Breast epithelium (tissue), 4 donors: Measurements from ENCODE around the gene CARD9. TPM values are rescaled to one million over a fixed set of nuclear protein-coding genes. Genes with fewer than 3 reads are reported as not detected.
A peak's percentile ranks its signal among the peaks of the same experiment; 100 is the strongest.
"Not testable (repeated sequence)": the region's sequence is repeated elsewhere in the genome, so short reads cannot be mapped to it uniquely, and the experiment has no call there.

ENCODE experiments used
- DNase-seq, 2 donors: peaks; one replicate each; pipeline ENCODE4 v3.0.0-alpha.2; 2019; ENCODE audit warnings: low spot score in 2 of 2
- H3K27ac ChIP-seq, 2 donors: fragments of 200-600 bp; sonication (generic) in 1 of 2; one replicate each; pipeline ENCODE4 v1.5.1; 2016 to 2019; ENCODE audit warnings: mild to moderate bottlenecking in 1 of 2
- H3K27me3 ChIP-seq, 2 donors: fragments of 200-600 bp; sonication (generic) in 1 of 2; one replicate each; pipeline versions ENCODE4 v1.5.1 to v1.6.0; 2017 to 2019; ENCODE audit warnings: control low read depth in 1 of 2, mild to moderate bottlenecking in 1 of 2
- H3K36me3 ChIP-seq: fragments of 200-600 bp; one replicate; pipeline ENCODE4 v1.5.1; 2019
- H3K4me1 ChIP-seq, 2 donors: fragments of 200-600 bp; sonication (generic); one replicate each; pipeline ENCODE4 v1.5.1; 2016 to 2019; ENCODE audit warnings: control low read depth in 1 of 2
- H3K4me3 ChIP-seq, 3 donors: fragments of 200-600 bp; sonication (generic); 1 replicate in 2 of 3; 2 replicates in 1 of 3; pipeline ENCODE4 v1.5.1; 2016 to 2019; ENCODE audit warnings: mild to moderate bottlenecking in 3 of 3, moderate library complexity in 2 of 3
- H3K9me3 ChIP-seq, 2 donors: fragments of 200-600 bp; sonication (generic) in 1 of 2; one replicate each; pipeline ENCODE4 v1.5.1; 2016 to 2019; ENCODE audit warnings: control low read depth in 1 of 2
- CTCF ChIP-seq, 3 donors: fragments of 450-650 bp; IDR thresholded peaks; one replicate each; pipeline ENCODE4 v1.5.1; 2016 to 2017; ENCODE audit warnings: antibody characterized with exemption in 3 of 3, mild to moderate bottlenecking in 3 of 3, moderate library complexity in 3 of 3
- POLR2A ChIP-seq: fragments of 450-650 bp; IDR thresholded peaks from one replicate; pipeline ENCODE4 v1.6.1; 2016; ENCODE audit warnings: antibody characterized with exemption, mild to moderate bottlenecking, moderate library complexity
- POLR2AphosphoS5 ChIP-seq, 3 donors: sonication (generic); formaldehyde crosslinking; IDR thresholded peaks; one replicate each; pipeline ENCODE4 v1.6.1; 2017; ENCODE audit warnings: antibody characterized with exemption in 3 of 3
- intact Hi-C: fragments of 100-400 bp; cut with DNase I; formaldehyde crosslinking; loops from one replicate; pipeline ENCODE4 v1.15.1; 2023; ENCODE audit warnings: low total_unique reads
- total RNA-seq, 3 donors: library from RNA; depleted of rRNA; stranded (reverse); fragments of >200 nt; gene quantifications; one replicate each; pipeline ENCODE4 v1.1.0, GENCODE V29; 2016

Gene CARD9
- total RNA-seq, 3 donors from 2014 or later, result 3.0 to 7.6 (median 3.3) TPM

DNA sequence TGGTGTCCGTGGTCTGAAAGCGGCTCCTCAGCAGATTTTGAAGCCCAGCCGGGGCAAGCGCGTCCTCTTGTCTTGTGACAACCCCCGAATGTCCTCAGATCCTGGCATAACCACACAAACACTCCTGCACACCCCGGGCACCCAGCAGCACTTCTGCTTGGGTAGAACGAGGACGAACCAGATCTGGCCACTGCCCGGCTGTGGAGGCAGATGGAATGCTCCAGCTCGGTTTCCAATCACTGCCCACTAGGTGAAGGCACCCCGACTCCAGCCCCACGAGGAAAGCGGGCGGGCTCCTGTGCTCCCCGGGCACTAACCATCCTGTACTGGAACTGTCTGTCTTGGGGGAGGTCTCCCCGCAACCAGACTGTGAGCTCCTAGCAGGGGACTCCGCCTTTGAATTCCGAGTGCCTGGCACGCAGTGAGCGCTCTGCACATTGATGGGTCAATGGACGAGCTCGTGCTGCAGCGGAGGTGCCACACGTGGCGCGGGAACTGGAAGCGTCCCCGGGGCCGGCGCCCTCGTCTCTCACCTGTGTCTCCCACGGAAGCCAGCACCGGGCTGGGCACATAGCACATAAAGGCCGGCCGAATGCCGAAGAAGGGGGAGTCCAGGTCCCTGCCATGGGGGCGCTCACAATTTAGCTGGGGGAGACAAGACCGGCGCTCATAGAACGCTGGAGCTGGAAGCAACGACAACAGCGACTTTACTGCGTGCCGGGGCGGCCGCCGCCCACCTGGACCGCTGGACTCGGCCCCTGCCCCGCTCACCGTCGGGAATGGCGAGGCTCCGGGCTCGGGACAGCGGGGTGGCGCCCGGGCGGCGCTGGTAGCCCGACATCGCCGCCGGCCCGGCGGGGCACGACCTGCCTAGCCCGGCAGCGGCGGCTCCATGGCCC lies 36.3 kb upstream of the CARD9 start:
- DNase-seq, result peak in 1 of 2 donors; percentile 32
- H3K27me3 ChIP-seq, result no peaks in the 10 kb centered on the region
- H3K27ac ChIP-seq, result peak overlapping the region in 1 of 2 donors; percentile 90
- H3K4me3 ChIP-seq, result peak overlapping the region; percentile 92 to 100 (median 94)
- peaks cover 0 to 23% of the 10 kb centered on the region in 2 donors for H3K4me1 ChIP-seq
- intact Hi-C loops, result no loop called here
- H3K9me3 ChIP-seq, result no peaks in the 10 kb centered on the region
- no peak for TF ChIP-seq POLR2AphosphoS5 (IDR thresholded peaks at IDR 0.05)
- TF ChIP-seq POLR2A, result no peak
- no peak for TF ChIP-seq CTCF (IDR thresholded peaks at IDR 0.05)
- H3K36me3 ChIP-seq, result no peaks in the 10 kb centered on the region

- no peak for DNase-seq
- Histone ChIP-seq H3K4me3 (no peak overlapping the region), H3K9me3 (no peaks in the 10 kb centered on the region), H3K4me1 (peaks cover 0 to 23% of the 10 kb centered on the region in 2 donors), H3K27me3 (no peaks in the 10 kb centered on the region), H3K27ac (no peak overlapping the region), H3K36me3 (no peaks in the 10 kb centered on the region)
- TF ChIP-seq POLR2A (no peak), CTCF (IDR thresholded peaks at IDR 0.05) (no peak), POLR2AphosphoS5 (IDR thresholded peaks at IDR 0.05) (no peak)
- intact Hi-C loops, result no loop called here
Observed at GRCh38 chr9:136407911-136408310, 34.4 kb upstream of the CARD9 start.

DNA sequence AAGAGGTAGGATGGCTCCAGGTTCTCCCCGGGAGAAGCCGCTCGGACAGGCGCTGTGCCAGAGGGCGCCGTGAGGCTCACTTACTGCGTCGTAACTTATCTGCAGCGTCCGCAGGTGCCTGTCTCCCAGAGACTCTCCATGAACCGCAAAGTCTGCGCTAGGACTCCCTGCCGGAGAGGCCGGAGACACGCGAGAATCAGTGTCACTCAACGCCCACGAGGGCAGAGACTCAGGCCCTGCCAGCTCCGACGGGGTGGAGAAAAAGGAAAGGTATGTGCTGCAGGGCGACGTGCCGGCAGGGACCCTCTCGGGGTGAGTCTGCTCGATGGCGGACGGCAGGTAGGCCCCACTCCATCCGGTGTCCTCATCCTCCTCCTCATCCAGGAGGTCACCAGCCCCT lies 33.6 kb upstream of the CARD9 start:
- H3K27ac ChIP-seq, intact Hi-C loops, H3K9me3 ChIP-seq, H3K36me3 ChIP-seq, H3K27me3 ChIP-seq, DNase-seq, H3K4me3 ChIP-seq: not testable (repeated sequence)
- H3K4me1 ChIP-seq, result peaks cover 0 to 22% of the 10 kb centered on the region in 2 donors

DNA sequence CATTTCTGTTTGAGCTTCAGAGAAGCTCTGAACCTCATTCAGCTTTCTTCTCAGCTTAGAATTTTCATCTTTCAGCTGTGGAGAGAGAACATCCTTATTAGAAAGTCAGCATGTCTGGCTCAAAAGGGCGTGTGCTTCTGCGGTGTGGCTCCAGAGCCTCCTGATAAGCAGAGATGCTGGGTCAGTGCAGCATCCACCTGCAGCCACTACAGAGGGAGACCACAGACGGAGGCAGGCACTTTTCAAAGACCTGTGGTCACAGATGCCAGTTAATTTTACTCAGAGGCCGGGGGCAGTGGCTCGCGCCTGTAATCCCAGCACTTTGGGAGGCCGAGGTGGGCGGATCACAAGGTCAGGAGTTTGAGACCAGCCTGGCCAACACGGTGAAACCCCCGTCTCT lies 32.4 kb upstream of the CARD9 start:
- H3K27ac ChIP-seq, intact Hi-C loops, H3K36me3 ChIP-seq, H3K9me3 ChIP-seq, H3K27me3 ChIP-seq, DNase-seq, H3K4me3 ChIP-seq: not testable (repeated sequence)
- H3K4me1 ChIP-seq, result peaks cover 0 to 10% of the 10 kb centered on the region in 2 donors

- no peak for TF ChIP-seq POLR2A
- TF ChIP-seq CTCF (IDR thresholded peaks at IDR 0.05), result no peak
- TF ChIP-seq POLR2AphosphoS5 (IDR thresholded peaks at IDR 0.05), result no peak
- Histone ChIP-seq H3K27me3 (no peaks in the 10 kb centered on the region), H3K36me3 (no peaks in the 10 kb centered on the region), H3K9me3 (no peaks in the 10 kb centered on the region), H3K27ac (no peak overlapping the region), H3K4me1 (peaks cover 0 to 13% of the 10 kb centered on the region in 2 donors), H3K4me3 (no peak overlapping the region)
- DNase-seq, result no peak
- intact Hi-C loops, result no loop called here
Observed at GRCh38 chr9:136405481-136405880, 32.0 kb upstream of the CARD9 start.

DNA sequence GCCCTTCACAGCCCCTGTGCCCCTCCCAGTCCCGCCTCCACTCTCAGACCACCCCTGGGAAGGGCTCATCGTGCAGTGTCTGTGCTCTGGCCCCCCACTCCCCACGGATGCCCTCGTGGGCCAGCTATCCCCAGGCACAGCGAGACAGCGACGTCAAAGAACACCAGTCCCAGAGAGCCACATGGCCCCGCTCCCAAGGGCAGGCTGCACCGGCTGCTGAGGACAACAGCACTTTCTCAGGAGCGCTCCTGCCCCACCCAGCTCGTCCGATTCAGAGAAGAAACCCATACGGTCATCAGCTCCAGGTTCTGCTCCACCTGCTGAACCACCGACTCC lies 31.3 kb upstream of the CARD9 start:
- Histone ChIP-seq H3K36me3 (no peaks in the 10 kb centered on the region), H3K4me3 (no peak overlapping the region), H3K27ac (no peak overlapping the region), H3K27me3 (no peaks in the 10 kb centered on the region), H3K4me1 (peaks cover 0 to 14% of the 10 kb centered on the region in 2 donors), H3K9me3 (no peaks in the 10 kb centered on the region)
- TF ChIP-seq CTCF (IDR thresholded peaks at IDR 0.05) (no peak), POLR2A (no peak), POLR2AphosphoS5 (IDR thresholded peaks at IDR 0.05) (no peak)
- no peak for DNase-seq
- intact Hi-C loops, result no loop called here
